ENCODE results near the gene XG. TPM values are rescaled to one million over a fixed set of nuclear protein-coding genes. Genes with fewer than 3 reads are reported as not detected.
"Not testable (repeated sequence)": the region's sequence is repeated elsewhere in the genome, so short reads cannot be mapped to it uniquely, and the experiment has no call there.

Gene XG
- total RNA-seq, 1 donor from 2014 or later, result 0.41 TPM

DNA sequence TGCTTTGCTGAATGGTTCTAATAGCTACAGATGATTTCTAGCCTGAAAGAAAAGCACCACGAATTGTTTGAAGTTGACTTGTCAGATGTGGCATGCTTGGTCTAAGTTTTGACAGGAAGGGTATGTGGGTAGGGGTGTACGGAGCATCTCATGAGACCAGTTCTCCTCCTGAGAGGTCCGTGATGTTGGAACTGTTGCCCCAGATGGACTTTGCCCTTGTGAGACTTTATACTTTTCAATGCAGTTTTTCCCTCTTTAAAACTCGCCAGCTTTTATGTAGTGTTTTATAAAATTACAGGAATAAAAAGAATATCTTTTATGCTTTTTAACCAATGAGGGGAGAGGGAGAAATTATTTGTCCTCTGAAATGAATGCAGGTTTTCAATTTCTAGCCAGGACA is 16.6 kb upstream of the XG start:
- TF ChIP-seq, protein P1, sequence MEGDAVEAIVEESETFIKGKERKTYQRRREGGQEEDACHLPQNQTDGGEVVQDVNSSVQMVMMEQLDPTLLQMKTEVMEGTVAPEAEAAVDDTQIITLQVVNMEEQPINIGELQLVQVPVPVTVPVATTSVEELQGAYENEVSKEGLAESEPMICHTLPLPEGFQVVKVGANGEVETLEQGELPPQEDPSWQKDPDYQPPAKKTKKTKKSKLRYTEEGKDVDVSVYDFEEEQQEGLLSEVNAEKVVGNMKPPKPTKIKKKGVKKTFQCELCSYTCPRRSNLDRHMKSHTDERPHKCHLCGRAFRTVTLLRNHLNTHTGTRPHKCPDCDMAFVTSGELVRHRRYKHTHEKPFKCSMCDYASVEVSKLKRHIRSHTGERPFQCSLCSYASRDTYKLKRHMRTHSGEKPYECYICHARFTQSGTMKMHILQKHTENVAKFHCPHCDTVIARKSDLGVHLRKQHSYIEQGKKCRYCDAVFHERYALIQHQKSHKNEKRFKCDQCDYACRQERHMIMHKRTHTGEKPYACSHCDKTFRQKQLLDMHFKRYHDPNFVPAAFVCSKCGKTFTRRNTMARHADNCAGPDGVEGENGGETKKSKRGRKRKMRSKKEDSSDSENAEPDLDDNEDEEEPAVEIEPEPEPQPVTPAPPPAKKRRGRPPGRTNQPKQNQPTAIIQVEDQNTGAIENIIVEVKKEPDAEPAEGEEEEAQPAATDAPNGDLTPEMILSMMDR (IDR thresholded peaks at IDR 0.05), result no peak
- no peak for ATAC-seq

DNA sequence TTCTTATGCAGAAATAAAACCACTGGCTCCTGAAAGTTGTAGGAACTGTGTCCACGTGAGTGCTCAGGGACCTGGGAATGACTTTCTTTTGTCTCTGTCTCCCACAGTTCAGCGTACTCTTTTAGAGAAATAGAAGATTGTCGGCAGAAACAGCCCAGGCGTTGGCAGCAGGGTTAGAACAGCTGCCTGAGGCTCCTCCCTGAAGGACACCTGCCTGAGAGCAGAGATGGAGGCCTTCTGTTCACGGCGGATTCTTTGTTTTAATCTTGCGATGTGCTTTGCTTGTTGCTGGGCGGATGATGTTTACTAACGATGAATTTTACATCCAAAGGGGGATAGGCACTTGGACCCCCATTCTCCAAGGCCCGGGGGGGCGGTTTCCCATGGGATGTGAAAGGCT is 11.2 kb upstream of the XG start:
- TF ChIP-seq, protein P1 (IDR thresholded peaks at IDR 0.05), result no peak
- H3K27ac ChIP-seq, result no peak overlapping the region
- DNase-seq (no peak), ATAC-seq (no peak)
- H3K9me3 ChIP-seq, result no peaks in the 10 kb centered on the region
- H3K4me3 ChIP-seq, result no peak overlapping the region
- intact Hi-C loops (cut with DNase I), result no loop called here
- no peaks in the 10 kb centered on the region for H3K27me3 ChIP-seq (ENCODE audit: low read depth)
- no peaks in the 10 kb centered on the region for H3K4me1 ChIP-seq
- peaks cover 75% of the 10 kb centered on the region for H3K36me3 ChIP-seq

More for the DNA sequence above, 16.6 kb upstream of the XG start:
- intact Hi-C loops (cut with DNase I), result no loop called here
- no peaks in the 10 kb centered on the region for H3K9me3 ChIP-seq
- H3K4me3 ChIP-seq, result no peak overlapping the region
- H3K4me1 ChIP-seq, result no peaks in the 10 kb centered on the region
- H3K27me3 ChIP-seq (ENCODE audit: low read depth), result no peaks in the 10 kb centered on the region
- H3K36me3 ChIP-seq, result peaks cover 86% of the 10 kb centered on the region
- no peak overlapping the region for H3K27ac ChIP-seq
- DNase-seq, result no peak

DNA sequence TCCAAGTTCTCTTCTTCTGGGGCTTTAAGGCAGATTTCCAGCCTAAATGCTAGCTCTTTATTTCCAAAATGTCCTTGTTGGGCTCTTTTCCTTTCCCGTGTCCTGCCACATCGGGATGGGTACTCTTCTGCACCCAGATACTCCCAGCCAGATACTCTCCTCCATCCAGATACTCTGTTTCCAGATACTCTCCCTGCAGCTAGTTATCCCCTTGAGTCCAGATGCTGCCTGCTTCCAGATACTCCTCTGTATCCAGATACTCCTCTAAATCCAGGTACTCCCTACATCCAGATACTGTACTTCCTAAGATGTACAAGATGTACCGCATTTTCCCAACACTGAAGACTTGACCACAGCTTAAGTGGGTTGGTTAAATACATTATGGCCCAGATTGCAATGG is 10.5 kb upstream of the XG start:
- ATAC-seq, result no peak
- DNase-seq, result no peak
- TF ChIP-seq, protein P1 (IDR thresholded peaks at IDR 0.05), result no peak
- no peaks in the 10 kb centered on the region for H3K27me3 ChIP-seq (ENCODE audit: low read depth)
- H3K27ac ChIP-seq, result no peak overlapping the region
- H3K9me3 ChIP-seq, result no peaks in the 10 kb centered on the region
- peaks cover 3% of the 10 kb centered on the region for H3K4me1 ChIP-seq
- H3K4me3 ChIP-seq, result no peak overlapping the region
- peaks cover 71% of the 10 kb centered on the region for H3K36me3 ChIP-seq
- intact Hi-C loops (cut with DNase I), result no loop called here

DNA sequence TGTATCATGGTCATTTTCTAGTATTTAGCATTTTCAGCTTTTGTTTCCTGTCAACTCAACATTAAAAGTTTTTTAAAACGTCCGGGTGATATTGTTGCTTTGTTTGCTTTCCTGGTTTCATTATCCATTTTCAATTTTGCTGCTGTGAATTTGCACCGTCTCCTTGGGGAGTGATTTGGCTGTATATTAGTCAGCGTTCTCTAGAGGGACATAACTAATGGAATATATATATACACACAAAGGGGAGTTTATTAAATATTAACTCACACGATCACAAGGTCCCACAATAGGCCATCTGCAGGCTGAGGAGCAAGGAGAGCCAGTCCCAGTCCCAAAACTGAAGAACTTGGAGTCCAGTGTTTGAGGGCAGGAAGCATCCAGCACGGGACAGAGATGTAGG is 5.6 kb upstream of the XG start:
- H3K36me3 ChIP-seq, result peaks cover 28% of the 10 kb centered on the region
- intact Hi-C loops (cut with DNase I); H3K9me3 ChIP-seq; H3K27me3 ChIP-seq (ENCODE audit: low read depth); DNase-seq; H3K27ac ChIP-seq; H3K4me1 ChIP-seq; H3K4me3 ChIP-seq; ATAC-seq: not testable (repeated sequence)

DNA sequence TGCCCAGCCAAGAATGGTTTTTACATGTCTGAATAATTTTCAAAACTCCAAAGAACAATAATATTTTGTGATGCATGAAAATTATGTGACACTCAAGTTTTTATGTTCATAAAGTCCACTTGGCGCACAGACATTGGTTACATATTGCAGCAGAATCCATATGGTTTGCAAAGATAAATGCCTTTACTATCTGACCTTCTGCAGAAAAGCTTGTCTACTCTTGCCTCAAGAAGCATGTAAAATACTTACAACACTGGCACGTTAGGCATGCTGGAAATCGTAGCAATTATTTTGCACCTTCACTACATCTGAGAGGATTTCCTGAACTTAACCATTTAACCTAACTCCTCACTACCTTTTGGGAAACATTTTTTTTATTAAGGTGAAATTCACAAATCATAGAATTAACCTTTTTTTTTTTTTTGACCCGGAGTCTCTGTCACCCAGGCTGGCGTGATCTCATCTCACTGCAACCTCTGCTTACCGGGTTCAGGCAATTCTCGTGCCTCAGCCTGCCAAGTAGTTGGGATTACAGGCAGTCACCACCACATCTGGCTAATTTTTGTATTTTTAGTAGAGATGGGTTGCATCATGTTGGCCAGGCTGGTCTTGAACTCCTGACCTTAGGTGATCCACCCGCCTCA is 3.5 kb upstream of the XG start:
- TF ChIP-seq, protein P1 (IDR thresholded peaks at IDR 0.05), result no peak
- DNase-seq, result no peak
- no peaks in the 10 kb centered on the region for H3K27me3 ChIP-seq (ENCODE audit: low read depth)
- peaks cover 5% of the 10 kb centered on the region for H3K4me1 ChIP-seq
- H3K9me3 ChIP-seq, result no peaks in the 10 kb centered on the region
- peaks cover 8% of the 10 kb centered on the region for H3K36me3 ChIP-seq
- H3K27ac ChIP-seq, result no peak overlapping the region
- no peak for ATAC-seq
- no peak overlapping the region for H3K4me3 ChIP-seq
- intact Hi-C loops (cut with DNase I), result no loop called here

DNA sequence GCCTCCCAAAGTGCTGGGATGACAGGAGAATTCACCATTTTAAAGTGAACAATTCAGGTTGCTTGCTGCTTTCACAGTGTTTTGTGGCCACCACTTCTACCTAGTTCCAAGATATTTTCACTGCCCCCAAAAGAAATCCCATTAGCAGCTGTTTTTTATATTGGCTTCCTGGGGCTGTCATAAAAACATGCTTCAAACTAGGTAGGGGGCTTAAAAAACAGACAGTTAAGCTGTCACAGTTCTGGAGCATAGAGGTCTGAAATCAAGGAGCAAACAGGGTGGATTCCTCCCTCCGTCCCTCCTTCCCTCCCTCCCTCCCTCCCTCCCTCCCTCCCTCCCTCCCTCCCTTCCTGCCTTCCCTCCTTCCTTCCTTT is 3.0 kb upstream of the XG start:
- Histone ChIP-seq H3K27me3 (ENCODE audit: low read depth) (no peaks in the 10 kb centered on the region), H3K4me3 (no peak overlapping the region), H3K36me3 (peaks cover 3% of the 10 kb centered on the region), H3K4me1 (peaks cover 5% of the 10 kb centered on the region), H3K9me3 (no peaks in the 10 kb centered on the region), H3K27ac (no peak overlapping the region)
- no peak for ATAC-seq
- DNase-seq, result no peak
- TF ChIP-seq, protein P1 (IDR thresholded peaks at IDR 0.05), result no peak
- intact Hi-C loops (cut with DNase I), result no loop called here

Measured in lower lobe of right lung (tissue), 2 donors.